ENCODE results near the gene FAIM2.

GRCh38 chr12:49932533-49933130 is 28.9 kb upstream of the FAIM2 start:
- TF ChIP-seq CTCF (conservative IDR thresholded peaks at IDR 0.05 in 1 of 2, IDR thresholded peaks at IDR 0.05 in 1 of 2; ENCODE audit: extremely low read depth in 1 of 2, insufficient read depth in 1 of 2, low read depth in 1 of 2, low read length in 2 of 2): no peak
- TF ChIP-seq EZH2 (IDR thresholded peaks at IDR 0.05; ENCODE audit: borderline replicate concordance, low read length): no peak
